ENCODE data around the gene NTN4.
A peak's percentile ranks its signal among the peaks of the same experiment; 100 is the strongest.
"Not testable (repeated sequence)": the region's sequence is repeated elsewhere in the genome, so short reads cannot be mapped to it uniquely, and the experiment has no call there.

NTN4 gene

DNA sequence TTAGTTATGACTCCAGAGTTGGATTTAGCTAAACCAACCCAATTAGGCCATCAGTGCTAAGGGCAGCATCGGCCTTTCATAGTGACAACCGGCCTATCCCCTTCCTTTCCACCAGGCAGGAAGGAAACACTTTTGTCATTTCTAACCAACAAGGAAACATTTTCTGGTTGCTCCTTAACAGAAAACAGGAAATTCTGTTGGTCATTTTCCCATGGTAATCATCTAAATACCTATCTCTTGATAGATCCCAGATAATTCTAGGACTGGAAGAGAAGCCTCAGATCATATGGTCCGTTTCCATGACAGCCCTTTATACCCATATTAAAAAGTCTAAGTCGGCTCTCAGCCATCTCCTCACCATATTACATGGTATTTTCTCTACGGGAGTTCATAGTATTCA lies 160.1 kb downstream of the NTN4 start:
- Histone ChIP-seq H3K27me3 (ENCODE audit: control insufficient read depth, insufficient read depth, low read length, poor library complexity, severe bottlenecking) (no peaks in the 10 kb centered on the region), H3K4me1 (ENCODE audit: control insufficient read depth, insufficient read depth, low read length) (peaks cover 3% of the 10 kb centered on the region), H3K36me3 (ENCODE audit: control insufficient read depth, insufficient read depth, low read length) (no peaks in the 10 kb centered on the region), H3K4me3 (ENCODE audit: insufficient read depth, low read depth, low read length) (no peak overlapping the region), H3K9me3 (ENCODE audit: control insufficient read depth, low read length) (no peaks in the 10 kb centered on the region), H3K27ac (ENCODE audit: insufficient read depth, low read depth, low read length, poor library complexity, severe bottlenecking) (no peak overlapping the region)
- WGBS, 2 experiments: 88 to 91% methylated on average over 5 of the region's 5 CpGs

DNA sequence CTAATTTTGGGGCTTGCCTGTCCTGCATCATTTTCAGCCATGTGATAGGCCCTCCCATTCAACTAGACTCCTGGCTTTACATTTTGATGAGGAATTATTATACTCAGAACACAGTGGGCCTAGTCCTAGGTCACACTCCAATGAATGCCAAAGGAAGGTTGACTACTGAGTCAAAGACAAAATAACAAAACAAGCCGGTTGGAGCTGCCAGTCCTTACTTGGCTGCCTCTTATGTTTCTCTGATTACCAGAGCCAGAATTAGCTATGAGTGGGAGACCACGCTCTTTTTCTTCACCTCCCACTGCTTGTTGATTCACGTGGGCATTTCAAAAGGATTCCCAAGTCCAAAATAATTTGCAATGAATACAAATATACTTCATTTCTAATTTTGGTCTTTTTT lies 161.2 kb downstream of the NTN4 start:
- WGBS, 2 experiments: 36 to 37% methylated on average over 3 of the region's 3 CpGs
- H3K4me1 ChIP-seq (ENCODE audit: control insufficient read depth, insufficient read depth, low read length): peaks cover 3% of the 10 kb centered on the region
- no peak overlapping the region for H3K4me3 ChIP-seq (ENCODE audit: insufficient read depth, low read depth, low read length)
- H3K27me3 ChIP-seq (ENCODE audit: control insufficient read depth, insufficient read depth, low read length, poor library complexity, severe bottlenecking): no peaks in the 10 kb centered on the region
- H3K36me3 ChIP-seq (ENCODE audit: control insufficient read depth, insufficient read depth, low read length): no peaks in the 10 kb centered on the region
- H3K9me3 ChIP-seq (ENCODE audit: control insufficient read depth, low read length): no peaks in the 10 kb centered on the region
- peak overlapping the region; percentile 26 for H3K27ac ChIP-seq (ENCODE audit: insufficient read depth, low read depth, low read length, poor library complexity, severe bottlenecking)

DNA sequence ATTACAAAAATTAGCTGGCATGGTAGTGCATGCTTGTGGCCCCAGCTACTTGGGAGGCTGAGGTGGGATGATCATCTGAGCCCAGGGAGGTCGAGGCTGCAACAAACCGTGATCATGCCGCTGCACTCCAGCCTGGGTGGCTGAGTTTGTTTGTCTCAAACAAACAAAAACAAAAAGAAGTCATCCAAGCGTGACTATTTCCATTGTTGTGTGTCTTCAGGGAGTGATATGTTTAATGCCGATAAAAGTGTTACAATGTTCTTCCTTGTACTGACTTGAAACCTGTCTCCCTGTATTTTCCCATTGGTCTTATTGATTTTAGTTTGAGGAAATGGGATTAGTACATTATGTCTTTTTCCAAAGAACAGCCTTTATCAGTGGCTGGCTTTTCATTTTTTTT lies 163.7 kb downstream of the NTN4 start:
- no peaks in the 10 kb centered on the region for H3K9me3 ChIP-seq (ENCODE audit: control insufficient read depth, low read length)
- no peak overlapping the region for H3K27ac ChIP-seq (ENCODE audit: insufficient read depth, low read depth, low read length, poor library complexity, severe bottlenecking)
- no peaks in the 10 kb centered on the region for H3K36me3 ChIP-seq (ENCODE audit: control insufficient read depth, insufficient read depth, low read length)
- no peaks in the 10 kb centered on the region for H3K27me3 ChIP-seq (ENCODE audit: control insufficient read depth, insufficient read depth, low read length, poor library complexity, severe bottlenecking)
- peaks cover 3% of the 10 kb centered on the region for H3K4me1 ChIP-seq (ENCODE audit: control insufficient read depth, insufficient read depth, low read length)
- WGBS, 2 experiments: 83 to 87% methylated on average over 5 of the region's 5 CpGs
- no peak overlapping the region for H3K4me3 ChIP-seq (ENCODE audit: insufficient read depth, low read depth, low read length)

DNA sequence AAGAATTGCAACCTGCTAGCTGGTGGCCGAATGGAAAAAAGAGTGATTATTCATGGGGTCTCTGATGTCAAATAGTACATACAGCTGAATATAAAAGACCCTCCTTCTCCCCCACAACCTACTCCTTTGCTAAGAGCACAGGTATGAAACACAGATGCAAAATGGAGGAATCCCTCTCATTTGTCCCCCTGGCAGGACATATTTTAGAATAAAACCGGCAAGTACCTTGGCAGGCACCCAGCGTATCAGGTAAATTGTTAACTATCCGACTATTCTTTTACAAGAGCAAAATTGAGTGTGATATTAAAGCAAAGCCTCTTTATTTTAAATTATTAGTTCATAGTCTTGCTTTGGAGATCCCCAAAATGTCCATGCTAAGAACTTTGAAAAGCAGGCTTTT lies 165.6 kb downstream of the NTN4 start:
- Histone ChIP-seq H3K27me3 (ENCODE audit: control insufficient read depth, insufficient read depth, low read length, poor library complexity, severe bottlenecking) (no peaks in the 10 kb centered on the region), H3K4me1 (ENCODE audit: control insufficient read depth, insufficient read depth, low read length) (peaks cover 3% of the 10 kb centered on the region), H3K9me3 (ENCODE audit: control insufficient read depth, low read length) (no peaks in the 10 kb centered on the region), H3K27ac (ENCODE audit: insufficient read depth, low read depth, low read length, poor library complexity, severe bottlenecking) (peak overlapping the region; percentile 55), H3K4me3 (ENCODE audit: insufficient read depth, low read depth, low read length) (no peak overlapping the region), H3K36me3 (ENCODE audit: control insufficient read depth, insufficient read depth, low read length) (no peaks in the 10 kb centered on the region)
- WGBS, 2 experiments: 91 to 92% methylated on average over 3 to 4 of the region's 4 CpGs

DNA sequence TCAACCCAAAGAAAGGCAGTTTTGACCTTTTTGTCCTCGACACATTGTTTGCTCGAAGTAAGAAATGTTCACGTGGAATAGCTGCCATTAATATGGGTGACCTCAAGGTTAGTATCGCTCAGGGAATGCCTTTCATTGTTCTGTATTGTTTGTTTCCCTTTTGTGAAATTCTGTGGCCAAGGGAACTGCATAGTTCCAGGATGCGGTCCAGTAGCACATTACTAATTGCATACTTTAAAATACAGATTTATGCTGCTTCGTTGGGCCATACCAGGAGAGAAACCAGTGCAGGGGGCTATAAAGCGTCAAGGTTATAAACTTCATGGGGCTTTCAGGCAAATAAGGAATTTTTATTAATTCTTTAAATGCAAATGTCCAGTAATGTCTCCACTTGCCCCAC lies 166.0 kb downstream of the NTN4 start:
- Histone ChIP-seq H3K27ac (ENCODE audit: insufficient read depth, low read depth, low read length, poor library complexity, severe bottlenecking) (peak overlapping the region; percentile 62), H3K4me3 (ENCODE audit: insufficient read depth, low read depth, low read length) (no peak overlapping the region), H3K9me3 (ENCODE audit: control insufficient read depth, low read length) (no peaks in the 10 kb centered on the region), H3K4me1 (ENCODE audit: control insufficient read depth, insufficient read depth, low read length) (peaks cover 3% of the 10 kb centered on the region), H3K36me3 (ENCODE audit: control insufficient read depth, insufficient read depth, low read length) (no peaks in the 10 kb centered on the region), H3K27me3 (ENCODE audit: control insufficient read depth, insufficient read depth, low read length, poor library complexity, severe bottlenecking) (no peaks in the 10 kb centered on the region)
- whole genome bisulfite sequencing, 2 experiments: 72 to 88% methylated on average over 7 of the region's 7 CpGs

DNA sequence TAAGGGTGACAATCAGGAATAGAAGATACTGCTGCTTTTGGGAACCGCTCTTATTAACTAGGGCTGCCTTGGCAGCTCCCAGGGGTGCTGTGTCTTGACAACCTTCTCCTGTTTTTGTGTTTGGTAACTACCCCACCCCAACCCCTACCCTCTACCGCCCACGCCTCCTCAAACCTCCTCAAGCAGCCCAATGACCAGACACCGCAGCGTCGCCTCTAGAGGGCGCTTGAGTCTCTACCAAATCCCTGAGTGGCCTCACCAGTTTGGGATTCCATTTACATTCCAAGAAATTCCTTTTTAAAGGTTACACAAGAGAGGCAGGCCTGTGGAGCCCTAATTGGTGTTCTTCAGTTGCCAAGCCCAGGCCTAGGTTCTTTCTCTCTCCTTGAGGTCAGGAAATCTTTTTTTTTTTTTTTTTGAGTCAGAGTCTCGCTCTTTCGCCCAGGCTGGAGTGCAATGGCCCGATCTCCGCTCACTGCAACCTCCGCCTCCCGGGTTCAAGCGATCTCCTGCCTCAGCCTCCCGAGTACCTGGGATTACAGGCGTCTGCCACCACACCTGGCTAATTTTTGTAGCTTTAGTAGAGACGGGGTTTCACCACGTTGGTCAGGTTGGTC lies 166.9 kb downstream of the NTN4 start:
- Histone ChIP-seq H3K4me1 (ENCODE audit: control insufficient read depth, insufficient read depth, low read length) (peaks cover 3% of the 10 kb centered on the region), H3K9me3 (ENCODE audit: control insufficient read depth, low read length) (no peaks in the 10 kb centered on the region), H3K27me3 (ENCODE audit: control insufficient read depth, insufficient read depth, low read length, poor library complexity, severe bottlenecking) (no peaks in the 10 kb centered on the region), H3K4me3 (ENCODE audit: insufficient read depth, low read depth, low read length) (no peak overlapping the region), H3K36me3 (ENCODE audit: control insufficient read depth, insufficient read depth, low read length) (no peaks in the 10 kb centered on the region), H3K27ac (ENCODE audit: insufficient read depth, low read depth, low read length, poor library complexity, severe bottlenecking) (no peak overlapping the region)
- WGBS, 2 experiments: 64 to 65% methylated on average over 18 of the region's 18 CpGs

DNA sequence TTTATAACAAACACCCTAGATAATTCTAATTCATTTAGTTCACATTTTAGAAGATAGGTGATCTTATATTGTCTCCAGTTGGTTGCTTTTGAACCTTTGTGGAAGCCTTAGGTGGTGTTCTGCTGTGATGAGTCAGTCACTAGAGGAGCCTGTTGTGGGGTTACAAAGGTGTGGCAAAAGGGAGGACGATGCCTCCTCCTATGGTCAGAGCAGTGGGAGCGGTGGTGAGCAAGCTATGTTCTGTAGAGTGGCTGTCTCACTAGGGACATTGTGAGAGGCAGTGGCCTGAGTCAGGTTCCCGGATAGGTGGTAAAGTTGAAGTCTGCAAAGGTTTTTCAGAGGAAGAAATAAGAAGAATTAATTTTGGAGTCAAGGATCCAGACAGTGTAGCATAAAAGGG lies 167.7 kb downstream of the NTN4 start:
- peaks cover 3% of the 10 kb centered on the region for H3K4me1 ChIP-seq (ENCODE audit: control insufficient read depth, insufficient read depth, low read length)
- H3K27me3 ChIP-seq (ENCODE audit: control insufficient read depth, insufficient read depth, low read length, poor library complexity, severe bottlenecking): no peaks in the 10 kb centered on the region
- WGBS, 2 experiments: 92 to 98% methylated on average over 3 of the region's 3 CpGs
- H3K27ac ChIP-seq (ENCODE audit: insufficient read depth, low read depth, low read length, poor library complexity, severe bottlenecking): no peak overlapping the region
- H3K4me3 ChIP-seq (ENCODE audit: insufficient read depth, low read depth, low read length): no peak overlapping the region
- H3K36me3 ChIP-seq (ENCODE audit: control insufficient read depth, insufficient read depth, low read length): no peaks in the 10 kb centered on the region
- H3K9me3 ChIP-seq (ENCODE audit: control insufficient read depth, low read length): no peaks in the 10 kb centered on the region

DNA sequence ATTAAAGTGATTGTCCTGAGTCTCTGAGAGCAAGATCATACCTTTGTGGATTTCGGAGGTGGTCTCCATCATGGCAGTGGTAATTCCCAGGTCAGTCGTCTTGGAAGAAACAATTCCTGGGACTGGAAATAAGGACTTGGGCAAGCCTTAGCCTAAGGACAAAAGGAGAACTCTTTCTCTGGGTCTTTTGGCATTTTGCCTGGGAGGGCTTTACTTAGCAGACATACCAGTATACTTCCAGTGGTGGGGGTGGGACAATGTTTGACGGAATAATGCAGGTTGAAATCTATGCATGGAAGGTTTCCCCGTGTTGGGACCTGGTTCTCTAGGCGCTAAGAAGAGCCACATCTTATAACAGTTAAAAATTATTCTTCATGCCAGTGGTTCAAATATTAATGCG lies 168.8 kb downstream of the NTN4 start:
- no peak overlapping the region for H3K27ac ChIP-seq (ENCODE audit: insufficient read depth, low read depth, low read length, poor library complexity, severe bottlenecking)
- no peaks in the 10 kb centered on the region for H3K36me3 ChIP-seq (ENCODE audit: control insufficient read depth, insufficient read depth, low read length)
- no peaks in the 10 kb centered on the region for H3K9me3 ChIP-seq (ENCODE audit: control insufficient read depth, low read length)
- no peaks in the 10 kb centered on the region for H3K27me3 ChIP-seq (ENCODE audit: control insufficient read depth, insufficient read depth, low read length, poor library complexity, severe bottlenecking)
- no peak overlapping the region for H3K4me3 ChIP-seq (ENCODE audit: insufficient read depth, low read depth, low read length)
- 90 to 96% methylated on average over 6 of the region's 6 CpGs for WGBS, 2 experiments
- peaks cover 2% of the 10 kb centered on the region for H3K4me1 ChIP-seq (ENCODE audit: control insufficient read depth, insufficient read depth, low read length)

DNA sequence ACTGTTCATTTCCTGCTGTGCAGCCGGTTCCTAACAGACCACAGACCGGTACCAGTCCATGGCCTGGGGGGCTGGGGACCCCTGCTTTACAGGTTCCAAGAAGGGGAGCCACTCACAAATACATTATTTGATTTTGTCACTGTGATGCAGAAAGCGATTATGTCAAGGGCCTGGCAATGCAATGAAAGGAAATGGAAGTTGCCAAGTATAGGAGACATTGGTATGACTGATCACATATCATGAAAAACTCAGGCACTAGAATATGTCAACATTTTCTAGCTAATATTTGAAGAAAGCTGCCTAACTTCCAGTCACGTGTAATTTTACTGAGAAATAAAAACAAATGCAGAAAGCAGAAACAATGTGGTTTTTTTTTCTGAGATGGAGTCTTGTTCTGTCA lies 170.4 kb downstream of the NTN4 start:
- Histone ChIP-seq H3K27ac (ENCODE audit: insufficient read depth, low read depth, low read length, poor library complexity, severe bottlenecking) (no peak overlapping the region), H3K4me3 (ENCODE audit: insufficient read depth, low read depth, low read length) (no peak overlapping the region), H3K36me3 (ENCODE audit: control insufficient read depth, insufficient read depth, low read length) (no peaks in the 10 kb centered on the region), H3K9me3 (ENCODE audit: control insufficient read depth, low read length) (no peaks in the 10 kb centered on the region), H3K27me3 (ENCODE audit: control insufficient read depth, insufficient read depth, low read length, poor library complexity, severe bottlenecking) (no peaks in the 10 kb centered on the region), H3K4me1 (ENCODE audit: control insufficient read depth, insufficient read depth, low read length) (no peaks in the 10 kb centered on the region)
- WGBS, 2 experiments: 93 to 95% methylated on average over 4 of the region's 4 CpGs

DNA sequence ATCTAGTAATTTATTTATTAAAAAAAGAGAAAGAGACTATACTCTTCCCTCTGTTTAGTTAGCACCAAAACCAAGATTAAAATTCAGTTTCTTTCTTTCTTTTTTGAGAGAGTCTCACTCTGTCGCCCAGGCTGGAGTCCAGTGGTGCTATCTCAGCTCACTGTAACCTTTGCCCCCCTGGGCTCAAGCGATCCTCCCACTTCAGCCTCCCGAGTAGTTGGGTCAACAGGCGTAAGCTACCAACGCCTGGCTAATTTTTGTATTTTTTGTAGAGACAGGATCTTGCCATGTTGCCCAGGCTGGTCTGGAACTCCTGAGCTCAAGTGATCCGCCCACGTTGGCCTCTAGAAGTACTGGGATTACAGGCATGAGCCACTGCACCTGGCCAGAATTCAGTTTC lies 174.1 kb downstream of the NTN4 start:
- H3K4me1 ChIP-seq (ENCODE audit: control insufficient read depth, insufficient read depth, low read length); H3K27me3 ChIP-seq (ENCODE audit: control insufficient read depth, insufficient read depth, low read length, poor library complexity, severe bottlenecking); H3K9me3 ChIP-seq (ENCODE audit: control insufficient read depth, low read length); H3K27ac ChIP-seq (ENCODE audit: insufficient read depth, low read depth, low read length, poor library complexity, severe bottlenecking); H3K4me3 ChIP-seq (ENCODE audit: insufficient read depth, low read depth, low read length); H3K36me3 ChIP-seq (ENCODE audit: control insufficient read depth, insufficient read depth, low read length): not testable (repeated sequence)
- WGBS, 2 experiments: 92 to 93% methylated on average over 7 of the region's 7 CpGs

DNA sequence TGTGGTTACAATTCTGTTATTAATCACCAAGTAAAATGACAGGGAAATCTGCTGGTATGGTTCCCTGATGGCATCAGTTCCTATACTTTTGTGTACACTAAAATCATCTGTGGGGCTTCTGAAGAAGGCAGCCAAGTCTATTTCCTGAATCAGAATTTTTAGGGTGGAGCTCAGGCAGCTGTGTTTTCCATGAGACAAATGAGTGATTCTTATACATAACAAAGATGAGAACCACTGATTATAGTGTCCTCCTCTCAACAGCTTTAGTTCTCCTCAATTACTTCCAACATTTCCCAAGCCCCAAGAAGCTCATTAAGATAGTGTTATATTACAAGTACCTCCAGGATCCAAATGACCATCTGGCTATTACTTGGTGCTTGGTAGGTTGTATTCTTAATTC lies 174.8 kb downstream of the NTN4 start:
- H3K36me3 ChIP-seq (ENCODE audit: control insufficient read depth, insufficient read depth, low read length): no peaks in the 10 kb centered on the region
- H3K4me1 ChIP-seq (ENCODE audit: control insufficient read depth, insufficient read depth, low read length): no peaks in the 10 kb centered on the region
- H3K4me3 ChIP-seq (ENCODE audit: insufficient read depth, low read depth, low read length): no peak overlapping the region
- no peaks in the 10 kb centered on the region for H3K27me3 ChIP-seq (ENCODE audit: control insufficient read depth, insufficient read depth, low read length, poor library complexity, severe bottlenecking)
- H3K9me3 ChIP-seq (ENCODE audit: control insufficient read depth, low read length): no peaks in the 10 kb centered on the region
- H3K27ac ChIP-seq (ENCODE audit: insufficient read depth, low read depth, low read length, poor library complexity, severe bottlenecking): no peak overlapping the region
